HG02852 (cell line): ENCODE data around the gene CCDC184.
"Not testable (repeated sequence)": the region's sequence is repeated elsewhere in the genome, so short reads cannot be mapped to it uniquely, and the experiment has no call there.

ENCODE experiments used
- ATAC-seq: cut with Tn5 transposase; IDR thresholded peaks from one replicate; pipeline ENCODE4 v1.9.1; 2021; ENCODE audit warnings: mild to moderate bottlenecking, moderate library complexity; ENCODE audit not compliant: unreplicated experiment

Gene CCDC184

GRCh38 chr12:48183091-48183875, at the start of gene CCDC184:
CCDC184 (plus strand) TSS chr12:48183644; CDS start chr12:48184123, 479 bp downstream.
- ATAC-seq: peak; percentile 86

- no peak for ATAC-seq
These were observed 48.4 kb upstream of the CCDC184 start for GRCh38 chr12:48135027-48135426.

GRCh38 chr12:48142818-48143674, 40.4 kb upstream of the CCDC184 start:
- ATAC-seq: no peak

- no peak for ATAC-seq
These were observed 39.5 kb upstream of the CCDC184 start for GRCh38 chr12:48143898-48144297.

- no peak for ATAC-seq
These were observed 37.5 kb upstream of the CCDC184 start for GRCh38 chr12:48145981-48146380.

GRCh38 chr12:48151103-48151771, 32.2 kb upstream of the CCDC184 start:
- no peak for ATAC-seq

GRCh38 chr12:48155786-48156185, 27.7 kb upstream of the CCDC184 start:
- not testable (repeated sequence) for ATAC-seq

- no peak for ATAC-seq
These were observed 26.8 kb upstream of the CCDC184 start for GRCh38 chr12:48156652-48157017.

GRCh38 chr12:48157018-48157888, 26.2 kb upstream of the CCDC184 start, which contains the start of gene ASB8:
ASB8 (minus strand) TSS chr12:48157515; CDS start chr12:48153496, 4,019 bp downstream.
- peak; percentile 87 for ATAC-seq

GRCh38 chr12:48157889-48158370, 25.5 kb upstream of the CCDC184 start:
- ATAC-seq: no peak

GRCh38 chr12:48160046-48160445, 23.4 kb upstream of the CCDC184 start:
- ATAC-seq: no peak

- no peak for ATAC-seq
These were observed 22.6 kb upstream of the CCDC184 start for GRCh38 chr12:48160807-48161206.

- no peak for ATAC-seq
These were observed 20.2 kb upstream of the CCDC184 start for GRCh38 chr12:48163150-48163747.

GRCh38 chr12:48164451-48164850, 19.0 kb upstream of the CCDC184 start:
- no peak for ATAC-seq

GRCh38 chr12:48165089-48165981, 18.1 kb upstream of the CCDC184 start:
- no peak for ATAC-seq

- ATAC-seq: no peak
These were observed 14.4 kb upstream of the CCDC184 start for GRCh38 chr12:48169011-48169410.

GRCh38 chr12:48175613-48176416, 7.6 kb upstream of the CCDC184 start:
- no peak for ATAC-seq

GRCh38 chr12:48176417-48176751, 7.1 kb upstream of the CCDC184 start:
- ATAC-seq: no peak
